Measurements from ENCODE around the gene SIPA1L3. TPM values are rescaled to one million over a fixed set of nuclear protein-coding genes. Genes with fewer than 3 reads are reported as not detected.

The SIPA1L3 gene
- total RNA-seq, 6 experiments from 2014 or later = 9.1 to 20.4 (median 14.9) TPM

DNA sequence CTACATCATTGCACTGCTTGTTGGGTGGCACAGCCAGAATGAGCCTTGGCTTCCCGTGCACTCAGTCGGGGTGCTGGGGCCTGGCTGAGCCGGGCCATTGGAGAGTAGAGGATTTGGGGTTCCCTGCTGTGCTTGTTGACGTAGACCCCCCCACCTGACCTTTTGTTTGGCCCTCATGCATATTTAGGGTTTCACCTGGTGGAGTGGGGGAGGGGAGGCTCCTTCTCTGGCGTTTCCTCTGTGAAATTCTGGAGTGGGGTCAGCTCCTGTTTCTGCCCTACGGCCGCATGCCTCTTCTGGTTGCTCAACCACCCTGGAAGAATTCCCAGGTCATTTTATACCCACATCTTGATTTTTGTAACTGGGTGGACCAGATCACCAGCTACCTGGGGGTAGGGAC is 82.8 kb downstream of the SIPA1L3 start:
- WGBS (ENCODE audit: insufficient coverage, low coverage, low lambda C conversion rate, missing lambda C conversion rate) = no CpG with 5 or more reads among the region's 7 CpGs
- H3K27me3 ChIP-seq = no peaks in the 10 kb centered on the region
- DNase-seq (no peak), ATAC-seq (peak in 2 of 4 donors; percentile 13 to 35)
- peaks cover 0 to 28% (median 8%) of the 10 kb centered on the region in 4 donors for H3K4me1 ChIP-seq
- H3K4me3 ChIP-seq = no peak overlapping the region
- H3K9me3 ChIP-seq = no peaks in the 10 kb centered on the region
- no peak overlapping the region for H3K27ac ChIP-seq
- no peak for TF ChIP-seq POLR2A (IDR thresholded peaks at IDR 0.05)
- TF ChIP-seq, protein P1, sequence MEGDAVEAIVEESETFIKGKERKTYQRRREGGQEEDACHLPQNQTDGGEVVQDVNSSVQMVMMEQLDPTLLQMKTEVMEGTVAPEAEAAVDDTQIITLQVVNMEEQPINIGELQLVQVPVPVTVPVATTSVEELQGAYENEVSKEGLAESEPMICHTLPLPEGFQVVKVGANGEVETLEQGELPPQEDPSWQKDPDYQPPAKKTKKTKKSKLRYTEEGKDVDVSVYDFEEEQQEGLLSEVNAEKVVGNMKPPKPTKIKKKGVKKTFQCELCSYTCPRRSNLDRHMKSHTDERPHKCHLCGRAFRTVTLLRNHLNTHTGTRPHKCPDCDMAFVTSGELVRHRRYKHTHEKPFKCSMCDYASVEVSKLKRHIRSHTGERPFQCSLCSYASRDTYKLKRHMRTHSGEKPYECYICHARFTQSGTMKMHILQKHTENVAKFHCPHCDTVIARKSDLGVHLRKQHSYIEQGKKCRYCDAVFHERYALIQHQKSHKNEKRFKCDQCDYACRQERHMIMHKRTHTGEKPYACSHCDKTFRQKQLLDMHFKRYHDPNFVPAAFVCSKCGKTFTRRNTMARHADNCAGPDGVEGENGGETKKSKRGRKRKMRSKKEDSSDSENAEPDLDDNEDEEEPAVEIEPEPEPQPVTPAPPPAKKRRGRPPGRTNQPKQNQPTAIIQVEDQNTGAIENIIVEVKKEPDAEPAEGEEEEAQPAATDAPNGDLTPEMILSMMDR (IDR thresholded peaks at IDR 0.05) = no peak
- H3K36me3 ChIP-seq = no peaks in the 10 kb centered on the region
- intact Hi-C loops (cut with DNase I) = no loop called here

DNA sequence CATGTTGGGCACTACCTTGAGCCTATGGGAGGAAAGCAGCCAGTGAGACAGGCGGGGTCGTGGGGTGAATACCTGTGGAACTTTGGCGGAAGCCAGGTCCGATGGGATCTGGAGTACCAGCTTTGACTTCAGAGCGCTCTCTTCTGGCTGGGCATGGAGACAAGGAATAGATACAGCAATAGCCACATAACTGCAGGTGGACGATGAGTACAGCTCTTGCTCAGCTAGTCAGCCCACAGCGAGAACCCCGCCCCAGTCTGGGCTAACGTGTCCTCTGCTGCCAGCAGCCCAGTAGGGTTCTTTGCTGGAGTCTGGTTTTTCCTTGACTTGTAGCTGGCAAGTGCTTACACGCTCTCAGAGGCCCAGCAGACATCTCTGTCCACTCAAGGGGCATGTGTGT is 83.4 kb downstream of the SIPA1L3 start:
- H3K36me3 ChIP-seq = no peaks in the 10 kb centered on the region
- TF ChIP-seq POLR2A (IDR thresholded peaks at IDR 0.05) = no peak
- TF ChIP-seq, protein P1 (IDR thresholded peaks at IDR 0.05) = no peak
- no peak overlapping the region for H3K27ac ChIP-seq
- no peaks in the 10 kb centered on the region for H3K27me3 ChIP-seq
- ATAC-seq (no peak), DNase-seq (no peak)
- no peaks in the 10 kb centered on the region for H3K9me3 ChIP-seq
- WGBS (ENCODE audit: insufficient coverage, low coverage, low lambda C conversion rate, missing lambda C conversion rate) = 67% methylated on average over 3 of the region's 10 CpGs
- peaks cover 0 to 30% (median 8%) of the 10 kb centered on the region in 4 donors for H3K4me1 ChIP-seq
- intact Hi-C loops (cut with DNase I) = no loop called here
- H3K4me3 ChIP-seq = no peak overlapping the region

GRCh38 chr19:37991176-37991835 is 84.3 kb downstream of the SIPA1L3 start:
- WGBS (ENCODE audit: insufficient coverage, low coverage, low lambda C conversion rate, missing lambda C conversion rate) = 78% methylated on average over 3 of the region's 10 CpGs
- intact Hi-C loops (cut with DNase I) = no loop called here
- no peak overlapping the region for H3K27ac ChIP-seq
- H3K4me1 ChIP-seq = peaks cover 0 to 30% (median 8%) of the 10 kb centered on the region in 4 donors
- H3K4me3 ChIP-seq = no peak overlapping the region
- ATAC-seq = no peak
- no peaks in the 10 kb centered on the region for H3K27me3 ChIP-seq
- no peaks in the 10 kb centered on the region for H3K9me3 ChIP-seq
- H3K36me3 ChIP-seq = no peaks in the 10 kb centered on the region
- no peak for DNase-seq
- TF ChIP-seq, protein P1 (IDR thresholded peaks at IDR 0.05) = no peak
- no peak for TF ChIP-seq POLR2A (IDR thresholded peaks at IDR 0.05)

DNA sequence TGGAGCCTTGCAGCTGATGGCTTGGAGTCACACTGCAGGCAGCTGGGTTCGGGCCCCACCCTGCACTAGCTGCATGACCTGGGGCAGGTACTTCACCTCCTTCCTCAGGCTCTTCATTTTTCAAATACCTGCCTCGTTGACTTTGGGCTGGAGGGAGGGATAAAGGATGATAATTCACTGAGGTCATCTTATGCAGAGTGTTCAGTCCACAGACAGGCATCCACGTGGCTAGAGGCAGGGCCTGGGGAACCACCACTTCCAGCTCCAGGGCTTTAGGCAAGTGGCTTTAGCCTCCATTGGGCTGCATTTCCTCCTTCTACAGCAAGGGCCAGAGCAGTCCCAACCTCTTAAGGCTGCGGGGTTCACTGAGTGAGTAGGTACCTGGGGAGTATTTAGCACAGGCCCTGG is 84.8 kb downstream of the SIPA1L3 start:
- no peak overlapping the region for H3K27ac ChIP-seq
- TF ChIP-seq, protein P1 (IDR thresholded peaks at IDR 0.05) = no peak
- TF ChIP-seq POLR2A (IDR thresholded peaks at IDR 0.05) = no peak
- ATAC-seq (no peak), DNase-seq (no peak)
- H3K27me3 ChIP-seq = no peaks in the 10 kb centered on the region
- WGBS (ENCODE audit: insufficient coverage, low coverage, low lambda C conversion rate, missing lambda C conversion rate) = no CpG with 5 or more reads among the region's 4 CpGs
- no peaks in the 10 kb centered on the region for H3K36me3 ChIP-seq
- intact Hi-C loops (cut with DNase I) = no loop called here
- no peak overlapping the region for H3K4me3 ChIP-seq
- no peaks in the 10 kb centered on the region for H3K9me3 ChIP-seq
- peaks cover 0 to 30% (median 8%) of the 10 kb centered on the region in 4 donors for H3K4me1 ChIP-seq
